ENCODE measurements around the gene IER3. TPM values are rescaled to one million over a fixed set of nuclear protein-coding genes. Genes with fewer than 3 reads are reported as not detected.

IER3 gene
- total and polyA plus RNA-seq, 9 of the 15 experiments (the other 6 are each of a cell fraction or from before 2014, with no cell fraction given), result 1.5 to 30.0 (median 11.5) TPM

- TF ChIP-seq ZNF407 (IDR thresholded peaks at IDR 0.05; ENCODE audit: low read depth), result no peak
- no peak for TF ChIP-seq ARID2 (IDR thresholded peaks at IDR 0.05)
- TF ChIP-seq ZFP30 (CRISPR knock-in tag; IDR thresholded peaks at IDR 0.05; ENCODE audit: borderline replicate concordance), result no peak
- TF ChIP-seq NFIX (CRISPR knock-in tag; IDR thresholded peaks at IDR 0.05; ENCODE audit: low read depth), result no peak
- TF ChIP-seq SMARCC2 (IDR thresholded peaks at IDR 0.05; ENCODE audit: low read depth), result no peak
These were observed 44.0 kb downstream of the IER3 start (continued) for GRCh38 chr6:30700340-30700739.
